Calu3 (cell line): ENCODE results near the gene ARHGAP29. TPM values are rescaled to one million over a fixed set of nuclear protein-coding genes. Genes with fewer than 3 reads are reported as not detected.

Experiments
- BruUV-seq: library from RNA; stranded (reverse); fragments of 400-500 nt; replicated peaks from 2 replicates; lab custom pipeline; 2021; lab: Mats Ljungman, UMichigan
- CTCF ChIA-PET: fragments of 300-600 bp; sonication (Branson Sonifier 250); formaldehyde crosslinking; loops from one replicate; lab custom pipeline; 2022; ENCODE audit warnings: antibody characterized with exemption; lab: Charles Lee
- DNase-seq: peaks from one replicate; pipeline ENCODE4 v3.0.0; 2022
- H3K27ac Mint-ChIP-seq: one replicate; pipeline ENCODE4 v1.8.0; 2022; ENCODE audit warnings: mixed read lengths; ENCODE audit not compliant: unreplicated experiment
- H3K27me3 Mint-ChIP-seq: one replicate; pipeline ENCODE4 v1.8.0; 2022; ENCODE audit warnings: mixed read lengths; ENCODE audit not compliant: unreplicated experiment
- H3K36me3 Mint-ChIP-seq: one replicate; pipeline ENCODE4 v1.8.0; 2022; ENCODE audit warnings: mild to moderate bottlenecking, moderate library complexity, mixed read lengths; ENCODE audit not compliant: insufficient read depth, unreplicated experiment
- H3K4me1 Mint-ChIP-seq: one replicate; pipeline ENCODE4 v1.8.0; 2022; ENCODE audit warnings: mild to moderate bottlenecking, low read depth, mixed read lengths; ENCODE audit not compliant: unreplicated experiment
- H3K4me3 Mint-ChIP-seq: one replicate; pipeline ENCODE4 v1.8.0; 2022; ENCODE audit warnings: mild to moderate bottlenecking, low read depth, moderate library complexity, mixed read lengths; ENCODE audit not compliant: unreplicated experiment
- H3K9me3 Mint-ChIP-seq: one replicate; pipeline ENCODE4 v1.8.0; 2022; ENCODE audit warnings: low read depth, mixed read lengths; ENCODE audit not compliant: unreplicated experiment
- intact Hi-C: fragments of 100-400 bp; cut with micrococcal nuclease; formaldehyde crosslinking; loops from one replicate; pipeline ENCODE4 v1.10.0; 2022; ENCODE audit not compliant: unreplicated experiment
- total RNA-seq: library from RNA; stranded (reverse); gene quantifications from 2 replicates; pipeline ENCODE4 v1.2.3, GENCODE V29; 2022
- TF ChIP-seq, protein P1 (sequence below): fragments of 200-600 bp; IDR thresholded peaks from one replicate; pipeline ENCODE4 v1.8.0; 2022; ENCODE audit warnings: antibody characterized with exemption; ENCODE audit not compliant: unreplicated experiment

Gene ARHGAP29
- total RNA-seq, 1 experiment from 2014 or later = 57.9 TPM

GRCh38 chr1:94228640-94229375, 8.6 kb downstream of the ARHGAP29 start:
- H3K9me3 Mint-ChIP-seq = no peaks in the 10 kb centered on the region
- TF ChIP-seq, protein P1, sequence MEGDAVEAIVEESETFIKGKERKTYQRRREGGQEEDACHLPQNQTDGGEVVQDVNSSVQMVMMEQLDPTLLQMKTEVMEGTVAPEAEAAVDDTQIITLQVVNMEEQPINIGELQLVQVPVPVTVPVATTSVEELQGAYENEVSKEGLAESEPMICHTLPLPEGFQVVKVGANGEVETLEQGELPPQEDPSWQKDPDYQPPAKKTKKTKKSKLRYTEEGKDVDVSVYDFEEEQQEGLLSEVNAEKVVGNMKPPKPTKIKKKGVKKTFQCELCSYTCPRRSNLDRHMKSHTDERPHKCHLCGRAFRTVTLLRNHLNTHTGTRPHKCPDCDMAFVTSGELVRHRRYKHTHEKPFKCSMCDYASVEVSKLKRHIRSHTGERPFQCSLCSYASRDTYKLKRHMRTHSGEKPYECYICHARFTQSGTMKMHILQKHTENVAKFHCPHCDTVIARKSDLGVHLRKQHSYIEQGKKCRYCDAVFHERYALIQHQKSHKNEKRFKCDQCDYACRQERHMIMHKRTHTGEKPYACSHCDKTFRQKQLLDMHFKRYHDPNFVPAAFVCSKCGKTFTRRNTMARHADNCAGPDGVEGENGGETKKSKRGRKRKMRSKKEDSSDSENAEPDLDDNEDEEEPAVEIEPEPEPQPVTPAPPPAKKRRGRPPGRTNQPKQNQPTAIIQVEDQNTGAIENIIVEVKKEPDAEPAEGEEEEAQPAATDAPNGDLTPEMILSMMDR = no peak
- H3K4me3 Mint-ChIP-seq = no peak overlapping the region
- H3K27ac Mint-ChIP-seq = no peak overlapping the region
- no peaks in the 10 kb centered on the region for H3K36me3 Mint-ChIP-seq
- no TSS peak for BruUV-seq
- no peak for DNase-seq
- H3K27me3 Mint-ChIP-seq = no peaks in the 10 kb centered on the region
- intact Hi-C loops = loop anchor here (5.0 to 10.0 kb wide), 2 partner anchors 37 to 236 kb away; no protein-coding TSS in a partner anchor
- CTCF ChIA-PET = interaction anchor here (1.1 kb wide), 1 partner anchor 8 kb away, joined by 3 read pairs; the partner anchor contains the start of gene ARHGAP29
- peaks cover 25% of the 10 kb centered on the region for H3K4me1 Mint-ChIP-seq

DNA sequence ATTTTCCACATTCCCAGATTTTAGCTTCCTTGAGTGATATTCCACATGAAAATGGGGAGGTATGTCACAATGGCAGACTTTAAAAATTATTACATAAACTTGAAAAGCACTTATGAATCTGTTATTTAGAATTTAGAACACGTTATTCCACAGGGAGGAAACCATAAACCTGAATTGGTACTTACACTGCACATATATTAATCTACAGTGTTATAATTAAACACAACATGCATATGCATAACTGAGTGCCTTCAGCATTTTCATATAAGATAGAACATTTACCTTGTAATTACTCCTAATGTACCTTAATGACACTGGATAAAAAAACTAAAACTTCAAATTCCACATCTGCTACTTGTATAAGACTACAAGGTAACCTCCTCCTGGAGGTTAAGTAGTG, 9.8 kb downstream of the ARHGAP29 start:
- H3K36me3 Mint-ChIP-seq = no peaks in the 10 kb centered on the region
- no peaks in the 10 kb centered on the region for H3K9me3 Mint-ChIP-seq
- no peak overlapping the region for H3K4me3 Mint-ChIP-seq
- TF ChIP-seq, protein P1 = no peak
- DNase-seq = no peak
- H3K4me1 Mint-ChIP-seq = peaks cover 14% of the 10 kb centered on the region
- CTCF ChIA-PET = interaction anchor here (1.1 kb wide), 1 partner anchor 9 kb away, joined by 3 read pairs; the partner anchor contains the start of gene ARHGAP29
- H3K27me3 Mint-ChIP-seq = no peaks in the 10 kb centered on the region
- H3K27ac Mint-ChIP-seq = no peak overlapping the region
- no TSS peak for BruUV-seq
- intact Hi-C loops = loop anchor here (5.0 to 10.0 kb wide), 2 partner anchors 35 to 237 kb away; no protein-coding TSS in a partner anchor

GRCh38 chr1:94225845-94226244, 11.5 kb downstream of the ARHGAP29 start:
- no peak for DNase-seq
- intact Hi-C loops = loop anchor here (5.0 to 10.0 kb wide), 2 partner anchors 34 to 239 kb away; no protein-coding TSS in a partner anchor
- H3K4me3 Mint-ChIP-seq = no peak overlapping the region
- CTCF ChIA-PET = interaction anchor here (1.2 kb wide), 1 partner anchor 18 kb away, joined by 3 read pairs; no protein-coding TSS in a partner anchor
- H3K4me1 Mint-ChIP-seq = no peaks in the 10 kb centered on the region
- H3K27ac Mint-ChIP-seq = no peak overlapping the region
- no peaks in the 10 kb centered on the region for H3K9me3 Mint-ChIP-seq
- no TSS peak for BruUV-seq
- no peaks in the 10 kb centered on the region for H3K27me3 Mint-ChIP-seq
- no peaks in the 10 kb centered on the region for H3K36me3 Mint-ChIP-seq
- TF ChIP-seq, protein P1 = no peak

DNA sequence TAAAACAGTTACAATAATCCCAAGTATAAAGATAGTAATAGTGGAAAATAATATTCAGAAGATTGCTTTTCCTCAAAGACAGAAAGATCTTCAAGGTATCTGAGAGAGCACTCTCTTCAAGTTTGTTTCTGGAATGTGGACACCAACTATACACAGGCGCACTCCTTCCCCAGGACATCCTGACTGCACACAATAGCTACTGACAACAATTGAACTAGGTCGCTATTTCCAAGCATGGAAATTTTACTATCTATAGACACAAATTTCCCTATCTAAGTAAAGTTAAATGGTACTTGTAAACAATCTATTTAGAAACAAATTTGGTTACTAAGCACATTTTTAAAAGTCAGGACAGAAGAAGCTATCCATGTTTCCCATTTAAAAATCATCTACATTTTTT, 19.1 kb downstream of the ARHGAP29 start:
- Mint-ChIP-seq H3K4me3 (no peak overlapping the region), H3K9me3 (no peaks in the 10 kb centered on the region), H3K4me1 (peaks cover 25% of the 10 kb centered on the region), H3K36me3 (peaks cover 42% of the 10 kb centered on the region), H3K27me3 (no peaks in the 10 kb centered on the region), H3K27ac (peak overlapping the region; percentile 23)
- no TSS peak for BruUV-seq
- intact Hi-C loops = no loop called here
- DNase-seq = no peak
- TF ChIP-seq, protein P1 = no peak
- CTCF ChIA-PET = no interaction called here
